Lung microvascular endothelial cell (primary cell): Measurements from ENCODE around the gene AKAP8L. TPM values are rescaled to one million over a fixed set of nuclear protein-coding genes. Genes with fewer than 3 reads are reported as not detected.
A peak's percentile ranks its signal among the peaks of the same experiment; 100 is the strongest.
"Not testable (repeated sequence)": the region's sequence is repeated elsewhere in the genome, so short reads cannot be mapped to it uniquely, and the experiment has no call there.

Experiments used
- DNase-seq, 2 donors: peaks; one replicate each; pipeline versions ENCODE4 v3.0.0 to v3.0.0-alpha.2; 2010; ENCODE audit warnings: low read depth in 2 of 2
- total RNA-seq: library from RNA; depleted of rRNA; stranded (reverse); fragments of >200 nt; gene quantifications from 2 replicates; pipeline ENCODE4 v1.2.1, GENCODE V29; 2014

Gene AKAP8L
- total RNA-seq, 1 donor from 2014 or later: 39.9 TPM

DNA sequence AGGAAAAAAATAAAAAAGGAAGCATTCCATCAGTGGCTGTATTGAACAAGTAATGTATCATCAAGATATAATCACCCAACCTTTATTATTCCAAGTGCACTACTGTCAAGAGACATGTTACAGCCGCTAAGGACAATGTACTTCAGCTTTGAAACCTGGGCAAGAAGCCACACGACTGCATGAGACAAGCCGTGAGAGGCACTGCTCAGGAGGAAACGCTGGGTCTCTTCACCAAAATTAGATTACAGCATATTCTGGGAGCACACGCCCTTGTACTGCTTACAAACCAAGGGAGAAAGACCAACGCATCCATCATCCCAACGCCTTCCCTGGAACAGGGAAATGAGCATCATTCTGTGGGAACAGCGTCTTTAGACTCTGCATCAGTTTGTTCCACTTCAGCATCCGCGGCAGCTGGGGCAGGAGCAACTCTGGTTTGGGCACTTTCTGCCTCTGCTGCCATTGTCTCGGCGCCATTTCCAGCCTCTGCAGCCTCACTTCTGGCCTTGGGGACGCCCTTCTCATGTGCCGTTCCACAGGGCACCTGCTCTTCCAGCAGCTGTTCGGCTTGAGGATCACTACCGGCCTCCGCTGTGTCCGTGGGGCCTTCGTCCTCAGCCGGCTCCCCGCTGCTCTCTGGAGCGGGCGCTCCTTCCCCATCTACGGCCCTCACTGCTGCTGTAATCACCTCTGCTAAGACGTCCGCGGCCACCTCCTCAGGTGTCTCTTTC is 64.1 kb downstream of the AKAP8L start:
- no peak for DNase-seq

DNA sequence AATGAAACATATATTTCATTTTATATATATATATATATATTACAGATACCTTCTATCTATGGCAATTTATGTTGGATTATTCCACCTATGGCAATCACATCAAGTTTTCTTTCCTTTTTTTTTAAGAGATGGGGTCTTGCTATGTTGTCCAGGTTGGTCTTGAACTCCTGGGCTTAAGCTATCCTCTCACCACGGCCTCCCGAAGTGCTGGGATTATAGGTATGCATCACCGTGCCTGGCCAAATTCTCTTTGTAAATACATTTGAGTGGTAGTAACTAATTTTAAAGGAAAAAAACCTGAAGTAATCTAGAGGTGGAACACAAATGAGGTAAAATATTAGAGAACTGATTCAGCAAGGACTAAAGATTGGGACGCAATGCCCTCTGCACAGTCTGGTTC is 64.9 kb downstream of the AKAP8L start:
- no peak for DNase-seq

DNA sequence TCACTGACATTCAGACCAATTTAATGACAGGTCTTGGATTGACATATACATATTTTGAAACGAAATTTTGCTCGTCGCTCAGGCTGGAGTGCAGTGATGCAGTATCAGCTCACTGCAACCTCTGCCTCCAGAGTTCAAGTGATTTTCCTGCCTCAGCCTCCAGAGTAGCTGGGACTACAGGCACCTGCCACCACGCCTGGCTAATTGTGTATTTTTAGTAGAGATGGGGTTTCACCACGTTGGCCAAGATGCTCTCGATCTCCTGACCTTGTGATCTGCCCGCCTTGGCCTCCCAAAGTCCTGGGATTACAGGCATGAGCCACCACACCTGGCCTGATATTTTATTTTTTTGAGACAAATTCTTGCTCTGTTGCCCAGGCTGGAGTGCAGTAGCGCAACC is 66.3 kb downstream of the AKAP8L start:
- not testable (repeated sequence) for DNase-seq

DNA sequence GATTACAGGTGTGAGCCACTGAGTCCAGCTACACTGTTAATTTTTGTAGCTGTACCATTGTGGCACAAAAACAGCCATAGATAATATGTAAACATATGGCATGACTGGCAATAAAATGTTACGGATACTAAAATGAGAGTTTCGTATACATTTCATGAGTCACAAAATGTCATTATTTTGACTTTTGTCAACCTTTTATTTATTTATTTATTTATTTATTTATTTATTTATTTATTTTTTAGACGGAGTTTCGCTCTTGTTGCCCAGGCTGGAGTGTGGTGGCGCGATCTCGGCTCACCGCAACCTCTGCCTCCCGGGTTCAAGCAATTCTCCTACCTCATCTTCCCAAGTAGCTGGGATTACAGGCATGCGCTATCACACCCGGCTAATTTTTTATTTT is 77.5 kb downstream of the AKAP8L start:
- not testable (repeated sequence) for DNase-seq

- no peak for DNase-seq
Observed at GRCh38 chr19:15340086-15340485, 78.7 kb downstream of the AKAP8L start.

GRCh38 chr19:15337202-15337601 is 81.6 kb downstream of the AKAP8L start:
- DNase-seq: peak in 1 of 2 donors; percentile 23

- not testable (repeated sequence) for DNase-seq
Observed at GRCh38 chr19:15335992-15336391, 82.8 kb downstream of the AKAP8L start.

- peak; percentile 63 to 77 for DNase-seq
Observed at GRCh38 chr19:15332311-15332996, 86.3 kb downstream of the AKAP8L start, which contains the start of gene BRD4. Gene BRD4 (minus strand): TSS chr19:15332539. CDS start chr19:15273099, 59,440 bp downstream.

DNA sequence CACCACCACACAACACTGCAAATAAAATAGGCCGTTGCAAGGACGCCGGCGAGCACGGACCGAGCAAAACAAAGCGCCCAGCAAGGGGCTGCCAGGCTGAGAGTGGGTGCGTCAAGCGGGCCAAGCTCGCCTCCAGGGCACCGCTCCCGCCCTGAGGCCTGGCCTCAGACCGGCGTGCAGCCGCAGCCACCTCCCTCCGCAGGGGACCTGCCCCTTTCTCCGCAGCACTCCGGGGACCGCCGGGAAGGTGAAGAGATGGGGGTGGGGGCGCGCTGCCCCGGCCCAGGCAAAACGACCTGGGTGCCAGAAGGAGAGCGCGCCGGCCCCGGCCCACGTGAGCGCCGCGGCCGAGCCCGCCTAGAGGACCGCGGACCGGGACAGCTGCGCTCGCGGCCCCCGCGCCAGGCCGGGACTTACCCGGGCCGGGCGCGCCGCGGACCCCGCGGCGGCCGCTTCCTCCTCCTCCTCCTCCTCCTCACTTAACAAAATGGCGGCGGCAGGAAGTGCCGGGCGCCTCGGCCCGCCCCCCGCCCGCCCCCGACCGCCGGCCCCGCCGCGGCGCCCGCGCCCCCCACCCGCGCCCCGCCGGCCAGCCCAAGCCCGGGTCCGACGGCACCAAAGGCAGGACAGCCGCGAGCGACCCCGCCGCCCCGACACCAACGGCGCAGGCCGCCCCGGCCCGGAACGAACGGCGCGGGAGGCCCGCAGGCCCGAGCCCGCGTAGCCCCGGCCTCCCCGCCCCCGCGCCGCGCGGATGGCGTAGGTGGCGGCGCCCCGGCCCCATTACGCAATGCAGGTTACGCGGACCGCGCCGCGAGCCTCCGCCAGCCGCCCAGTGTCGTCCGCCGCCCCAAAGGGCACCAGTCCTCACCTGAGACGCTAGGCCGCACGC is 87.1 kb downstream of the AKAP8L start:
- peak; percentile 44 to 63 for DNase-seq

DNA sequence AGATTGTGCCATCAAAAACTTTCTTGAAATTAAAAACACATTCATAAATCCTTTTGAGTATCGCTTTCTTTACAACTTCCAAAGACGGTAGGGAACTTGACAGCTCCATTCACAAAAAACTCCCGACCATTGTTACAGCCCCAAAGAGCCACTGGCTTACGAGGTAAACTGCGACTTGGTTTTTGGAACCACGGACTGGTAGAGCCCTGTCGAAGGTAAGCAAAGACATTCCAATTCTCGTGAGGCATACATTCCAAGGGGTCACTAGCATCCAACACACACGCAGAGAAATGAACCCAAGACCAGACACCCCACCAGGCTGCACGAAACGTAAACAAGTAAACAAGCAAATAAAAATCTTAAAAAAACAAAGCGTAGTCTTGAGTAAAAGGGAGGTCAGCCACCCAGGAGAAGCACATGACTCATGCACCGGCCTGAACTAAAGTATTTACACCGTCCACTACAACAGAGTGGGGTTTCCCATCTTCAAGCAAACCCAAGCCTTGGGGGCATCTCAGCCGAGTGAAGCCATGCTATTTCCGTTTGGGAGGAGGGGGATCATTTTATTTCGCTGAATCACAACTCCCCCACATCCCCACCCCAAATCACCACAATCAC is 87.9 kb downstream of the AKAP8L start:
- peak in 1 of 2 donors; percentile 72 for DNase-seq

Other genes starting within 250 kb of the AKAP8L start
- 0.20 and 0.65 TPM in 2 replicates for gene NOTCH3, start 218.0 kb downstream of the AKAP8L start, total RNA-seq
- gene EPHX3, start 186.5 kb downstream of the AKAP8L start, total RNA-seq: under 0.01 TPM in 1 of 2 replicates, not detected in the other
- 6.3 and 9.9 TPM in 2 replicates for gene BRD4, start 86.4 kb downstream of the AKAP8L start, total RNA-seq
- gene AKAP8, start 39.2 kb downstream of the AKAP8L start, total RNA-seq: 10.5 and 11.1 TPM in 2 replicates
- 3.9 and 5.6 TPM in 2 replicates for gene WIZ, start 31.0 kb upstream of the AKAP8L start, total RNA-seq
- 10.9 and 16.9 TPM in 2 replicates for gene RASAL3, start 45.6 kb upstream of the AKAP8L start, total RNA-seq
- gene PGLYRP2, start 60.5 kb upstream of the AKAP8L start, total RNA-seq: not detected in 2 replicates
- not detected in 2 replicates for gene CYP4F22, start 89.5 kb upstream of the AKAP8L start, total RNA-seq
- not detected in 2 replicates for gene CYP4F8, start 196.2 kb upstream of the AKAP8L start, total RNA-seq
- gene CYP4F3, start 221.9 kb upstream of the AKAP8L start, total RNA-seq: not detected in 2 replicates